NCI-H1105 (cell line): ENCODE data around the gene OGA.

ENCODE experiments used
- DNase-seq: peaks from one replicate; lab custom pipeline; 2025; lab: John Stamatoyannopoulos, UW

Gene OGA

DNA sequence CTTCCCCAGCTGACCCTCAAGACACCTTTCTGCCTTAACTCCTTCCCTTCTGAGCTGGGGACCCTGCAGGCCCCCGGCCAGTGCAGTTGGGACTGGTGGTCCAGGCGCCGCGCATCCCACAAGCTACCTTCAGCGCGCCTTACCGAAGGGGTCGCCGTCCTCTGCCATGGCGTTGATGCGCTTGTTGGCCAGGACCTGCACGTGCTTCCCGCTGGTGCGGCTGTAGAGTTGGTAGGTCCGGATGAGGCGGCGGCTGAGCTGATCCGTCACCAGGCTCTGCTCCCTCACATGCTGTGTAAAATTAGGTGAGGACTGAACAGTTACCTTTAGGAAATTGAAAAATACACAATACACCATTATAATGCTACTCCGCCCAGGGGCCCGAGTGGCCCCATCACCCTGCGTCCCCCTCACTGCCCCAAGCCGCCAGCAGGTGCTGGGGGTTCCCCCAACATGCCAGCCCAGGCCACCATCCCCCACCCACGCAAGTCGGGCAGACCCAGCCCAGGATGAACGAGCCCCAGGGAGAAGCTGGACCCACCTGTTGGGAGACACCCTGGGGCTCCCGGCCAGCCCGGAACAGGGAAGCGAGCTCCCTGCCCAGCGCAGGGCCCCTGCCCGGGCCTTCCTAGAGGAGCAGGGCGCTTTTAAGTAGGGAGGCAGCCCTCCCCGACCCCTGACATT lies 43.5 kb downstream of the OGA start:
- no peak for DNase-seq

DNA sequence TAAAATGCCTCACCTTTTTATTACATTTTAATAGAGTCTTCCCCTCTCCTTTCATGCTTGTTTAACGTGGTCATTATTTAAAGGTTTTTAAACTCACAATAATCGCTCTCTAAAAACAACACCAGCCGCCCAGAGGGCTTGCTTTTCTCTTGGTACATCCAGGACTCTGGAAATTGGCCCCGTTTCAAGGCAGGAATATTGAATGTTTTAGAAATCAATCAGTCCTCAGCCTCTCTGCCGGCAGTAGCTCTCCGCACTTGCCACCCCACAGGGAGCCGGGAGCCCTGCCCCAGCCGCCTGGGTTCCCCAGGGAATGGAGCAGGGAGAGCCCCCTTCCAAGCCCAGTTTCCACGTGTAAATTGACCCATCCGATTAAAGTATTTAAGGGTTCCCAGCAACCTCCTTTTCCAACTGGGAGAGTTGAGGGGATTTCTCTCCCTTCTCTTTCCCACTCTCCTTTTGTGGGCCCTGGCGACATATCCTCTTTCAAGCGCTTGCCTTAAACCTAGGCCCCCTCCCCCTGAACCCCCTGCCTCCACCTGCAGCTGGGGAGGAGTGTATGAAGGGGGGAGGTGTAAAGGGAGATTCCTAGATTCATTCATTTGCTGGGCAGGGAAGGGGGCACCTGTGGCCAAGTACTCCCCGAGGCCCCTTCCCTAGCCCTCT lies 44.2 kb downstream of the OGA start:
- no peak for DNase-seq

GRCh38 chr10:101772895-101773761 lies 45.1 kb downstream of the OGA start:
- no peak for DNase-seq

GRCh38 chr10:101772017-101772894 lies 46.0 kb downstream of the OGA start:
- no peak for DNase-seq

DNA sequence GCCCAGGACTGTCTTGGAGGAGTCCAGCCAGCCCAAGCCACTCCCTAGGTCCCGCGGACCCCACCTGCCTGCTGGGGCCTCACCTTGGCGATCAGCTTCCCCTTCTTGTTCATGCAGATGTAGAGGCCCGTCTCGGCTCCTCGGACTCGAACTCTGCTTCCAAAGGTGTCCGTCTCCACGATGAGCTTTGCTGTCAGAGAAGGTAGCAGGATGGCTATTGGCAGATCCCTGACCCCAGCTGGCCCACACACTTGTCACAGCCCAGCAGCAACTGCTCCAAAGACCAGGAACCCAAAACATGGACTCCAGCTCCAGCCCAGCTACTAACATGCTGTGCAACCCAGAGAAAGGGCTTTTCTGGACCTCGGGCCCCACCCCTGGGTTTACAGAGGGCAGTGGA lies 46.9 kb downstream of the OGA start:
- DNase-seq: no peak

DNA sequence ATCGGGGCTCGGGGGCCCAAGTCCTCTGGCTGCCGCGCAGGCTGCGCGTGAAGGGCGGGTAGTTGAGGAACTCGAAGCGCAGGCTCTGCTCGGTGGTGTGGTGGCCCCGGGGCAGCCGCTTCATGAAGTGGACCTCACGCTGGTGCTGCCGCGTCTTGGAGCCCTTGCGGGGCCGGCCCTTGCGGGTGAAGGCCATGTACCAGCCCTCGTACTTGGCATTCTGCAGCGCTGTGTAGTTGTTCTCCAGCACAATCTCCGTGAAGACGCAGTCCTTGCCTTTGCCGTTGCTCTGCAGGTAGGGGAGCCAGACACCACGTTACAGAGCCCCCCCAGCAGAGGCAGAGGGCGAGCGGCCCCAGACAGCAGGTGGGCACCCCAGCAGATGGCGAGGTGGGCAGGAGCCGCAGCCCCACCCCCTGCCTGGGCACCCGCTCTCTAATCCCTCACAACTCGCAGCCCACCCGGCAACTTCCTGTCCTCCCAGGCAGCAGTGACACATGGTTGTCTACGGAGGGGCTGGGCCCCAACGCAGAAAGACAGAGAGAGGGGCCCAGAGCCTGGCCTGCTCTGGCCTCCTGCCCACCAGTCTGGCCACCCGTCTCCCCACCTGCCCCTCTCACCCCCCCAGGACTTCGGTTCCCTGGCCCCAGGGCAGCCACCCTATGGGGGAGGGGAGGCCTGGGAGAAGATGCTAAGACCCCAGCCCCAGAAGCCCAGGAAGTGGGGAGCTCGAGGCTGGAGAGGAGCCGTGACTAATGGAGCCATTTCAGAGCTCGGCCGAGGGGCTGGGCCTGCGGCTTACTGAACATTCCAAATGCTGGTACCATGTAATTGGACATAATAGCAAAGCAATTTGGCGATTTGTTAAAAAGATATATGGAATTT lies 47.7 kb downstream of the OGA start:
- no peak for DNase-seq

GRCh38 chr10:101769541-101770180 lies 48.6 kb downstream of the OGA start:
- no peak for DNase-seq

- no peak for DNase-seq
Observed at GRCh38 chr10:101768791-101769170, 49.5 kb downstream of the OGA start.

GRCh38 chr10:101767966-101768790 lies 50.1 kb downstream of the OGA start:
- no peak for DNase-seq

GRCh38 chr10:101767600-101767945 lies 50.7 kb downstream of the OGA start:
- peak; percentile 61 for DNase-seq

DNA sequence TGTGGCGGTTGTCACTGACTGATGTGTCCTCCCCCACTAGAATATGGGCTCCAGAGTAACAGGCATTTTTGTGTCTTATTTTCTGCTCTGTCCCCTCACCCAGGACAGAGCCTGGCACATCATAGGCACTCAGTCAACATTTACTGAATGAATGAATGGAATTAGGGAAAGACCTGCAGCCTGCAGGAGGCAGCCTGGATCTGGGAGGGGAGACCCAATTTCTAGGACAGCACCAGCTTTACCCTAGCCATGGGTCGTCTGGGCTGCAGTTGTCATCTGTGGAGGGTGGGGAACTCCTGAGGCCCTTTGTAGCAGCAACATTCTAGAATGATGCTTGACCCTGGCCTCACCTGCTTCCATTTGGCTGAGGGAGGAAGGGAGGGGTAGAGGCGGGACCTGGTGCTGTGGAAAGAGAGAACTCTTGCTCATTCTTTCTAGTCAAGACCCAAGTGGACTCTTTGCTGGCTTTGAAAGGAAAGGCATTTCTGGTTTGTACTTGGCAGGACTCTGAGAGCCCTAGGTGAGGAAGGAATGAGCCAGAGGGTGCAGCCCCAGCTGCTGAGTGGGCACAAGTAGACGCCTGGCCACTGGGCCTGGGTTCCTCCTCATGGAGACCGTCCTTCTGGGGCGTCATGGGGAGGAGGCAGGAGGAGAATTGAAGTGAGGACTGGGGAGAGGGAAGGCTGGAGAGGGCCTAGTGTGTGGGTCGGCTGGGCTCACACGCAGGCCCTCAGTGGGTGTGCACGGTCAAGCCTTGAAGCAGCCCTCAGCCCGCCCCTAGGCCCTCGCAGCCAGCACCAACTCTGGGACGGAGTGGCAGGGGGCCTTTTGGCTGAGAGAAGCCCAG lies 51.3 kb downstream of the OGA start:
- no peak for DNase-seq

- DNase-seq: no peak
Observed at GRCh38 chr10:101766306-101766705, 51.9 kb downstream of the OGA start.

GRCh38 chr10:101763141-101763846 lies 55.0 kb downstream of the OGA start:
- no peak for DNase-seq

- DNase-seq: no peak
Observed at GRCh38 chr10:101762736-101763135, 55.5 kb downstream of the OGA start.

DNA sequence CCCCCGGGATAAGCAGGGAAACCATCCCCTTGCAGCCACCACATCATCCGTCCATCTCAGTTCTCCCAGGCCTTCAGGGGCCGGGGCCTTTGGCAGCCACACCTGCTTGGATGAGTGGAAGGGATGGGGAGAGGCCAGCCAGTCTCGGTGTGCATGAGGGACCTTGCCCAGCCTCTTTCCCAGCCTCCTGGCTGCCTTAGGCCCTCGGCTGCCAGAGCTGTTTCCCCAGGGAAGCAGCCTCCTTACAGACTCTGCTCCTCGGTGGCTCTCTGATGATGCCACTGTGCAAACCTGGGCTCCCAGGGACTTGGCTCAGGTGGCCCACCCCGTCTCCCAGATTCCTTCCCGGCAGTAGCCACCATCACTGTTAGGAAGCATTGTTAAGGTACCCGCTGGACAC lies 57.0 kb downstream of the OGA start:
- no peak for DNase-seq

DNA sequence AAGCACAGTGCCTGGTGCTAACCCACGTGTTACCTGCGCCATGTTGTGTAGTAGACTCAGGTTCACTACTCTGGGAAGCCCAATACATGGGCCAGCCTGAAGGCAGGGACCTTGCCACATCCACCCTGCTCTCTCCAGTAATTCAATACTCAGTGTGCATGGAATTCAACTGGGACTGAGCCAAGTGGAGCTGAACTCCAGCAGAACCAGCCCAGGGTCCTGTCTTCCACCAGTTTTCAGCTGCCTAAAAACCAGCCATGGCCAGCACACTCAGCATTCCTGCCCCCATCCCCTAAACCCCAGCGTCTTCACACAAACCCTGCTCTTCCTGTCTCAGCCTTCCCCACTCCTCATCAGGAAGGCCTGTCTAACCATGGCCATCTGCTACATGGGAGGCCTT lies 57.7 kb downstream of the OGA start:
- no peak for DNase-seq

DNA sequence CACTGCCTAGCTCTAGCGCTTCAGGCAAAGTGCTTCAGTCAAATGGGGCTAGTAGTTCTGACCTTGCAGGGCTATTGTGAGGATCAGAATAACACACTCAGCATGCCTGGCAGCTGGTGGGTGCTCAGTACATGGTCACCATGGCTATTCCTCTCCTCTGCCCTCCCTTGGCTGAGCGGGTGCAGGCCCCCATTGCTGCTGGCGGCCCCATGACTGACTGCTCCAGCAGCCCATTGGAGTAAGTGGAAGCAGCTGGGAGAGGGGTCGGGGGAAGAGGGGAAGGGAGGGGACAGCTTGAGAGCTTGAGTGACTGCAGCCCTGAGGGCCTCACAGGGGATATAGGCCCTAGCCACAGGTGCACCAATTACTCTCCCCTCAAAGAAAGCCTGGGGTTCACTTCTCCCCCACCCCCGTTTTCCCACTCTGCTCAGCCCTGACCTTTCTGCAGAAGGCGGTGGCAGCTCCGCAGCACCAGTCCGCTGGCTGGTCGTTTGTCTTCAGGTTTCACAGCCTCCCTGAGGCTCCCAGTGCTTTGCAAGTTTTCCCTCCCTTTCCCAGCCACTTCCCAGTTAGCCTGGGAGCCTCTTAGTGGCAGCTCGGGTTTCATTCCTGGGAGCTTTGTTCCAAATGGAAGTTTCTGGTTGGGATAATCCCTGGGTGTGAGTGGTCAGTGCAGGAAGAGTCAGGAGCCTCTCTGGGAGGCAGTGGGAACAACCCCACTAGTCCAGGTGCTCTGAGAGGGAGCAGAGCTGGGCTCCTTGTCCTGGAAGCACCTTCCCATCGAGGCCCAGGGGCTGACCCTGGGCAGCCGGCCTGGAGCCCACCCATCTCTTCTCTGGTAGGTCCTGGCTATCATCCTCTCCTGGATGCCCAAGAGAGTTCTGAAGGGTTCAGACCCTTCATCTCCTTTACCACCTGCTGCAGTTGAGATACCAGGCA lies 58.7 kb downstream of the OGA start:
- no peak for DNase-seq
